GM18508 (cell line): Measurements from ENCODE around the gene KLRD1.
"Not testable (repeated sequence)": the region's sequence is repeated elsewhere in the genome, so short reads cannot be mapped to it uniquely, and the experiment has no call there.

ENCODE experiments used
- ATAC-seq: cut with Tn5 transposase; IDR thresholded peaks from one replicate; pipeline ENCODE4 v1.9.1; 2021; ENCODE audit warnings: moderate number of reproducible peaks; ENCODE audit not compliant: insufficient read depth, unreplicated experiment

The KLRD1 gene

DNA sequence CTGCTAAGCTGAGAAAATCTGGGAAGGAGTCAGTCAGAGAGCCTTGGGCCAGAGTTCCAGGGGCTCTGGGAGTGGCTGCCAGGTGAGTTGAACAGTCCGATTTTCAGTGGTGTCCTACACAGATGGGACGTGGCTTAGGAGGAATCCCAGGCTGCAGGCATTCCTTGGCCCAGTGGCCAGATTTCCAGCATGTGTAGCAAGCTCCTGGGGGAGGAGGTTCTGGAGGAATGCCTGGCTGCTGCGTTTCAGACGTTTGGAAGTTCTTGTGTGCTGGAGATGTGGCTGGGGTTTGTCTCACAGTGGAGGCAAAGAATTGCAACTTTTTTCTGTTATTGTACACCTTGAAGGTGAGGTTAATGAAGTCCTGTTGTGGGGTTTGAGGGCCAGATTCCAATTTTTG is 28.5 kb downstream of the KLRD1 start:
- not testable (repeated sequence) for ATAC-seq

DNA sequence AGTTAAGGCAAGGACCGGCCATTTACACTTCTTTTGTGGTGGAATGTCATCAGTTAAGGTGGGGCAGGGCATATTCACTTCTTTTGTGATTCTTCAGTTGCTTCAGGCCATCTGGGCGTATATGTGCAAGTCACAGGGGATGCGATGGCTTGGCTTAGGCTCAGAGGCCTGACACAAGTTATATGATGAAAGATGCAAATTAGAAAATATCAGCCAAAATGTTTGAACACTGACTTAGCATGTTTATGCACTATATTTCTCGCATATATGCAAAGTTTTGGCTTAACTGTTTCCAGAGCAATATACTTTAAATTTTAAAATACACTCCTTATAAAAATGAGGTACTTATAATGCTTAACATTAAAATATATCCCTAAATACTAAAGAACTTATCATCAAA is 30.8 kb downstream of the KLRD1 start:
- not testable (repeated sequence) for ATAC-seq

DNA sequence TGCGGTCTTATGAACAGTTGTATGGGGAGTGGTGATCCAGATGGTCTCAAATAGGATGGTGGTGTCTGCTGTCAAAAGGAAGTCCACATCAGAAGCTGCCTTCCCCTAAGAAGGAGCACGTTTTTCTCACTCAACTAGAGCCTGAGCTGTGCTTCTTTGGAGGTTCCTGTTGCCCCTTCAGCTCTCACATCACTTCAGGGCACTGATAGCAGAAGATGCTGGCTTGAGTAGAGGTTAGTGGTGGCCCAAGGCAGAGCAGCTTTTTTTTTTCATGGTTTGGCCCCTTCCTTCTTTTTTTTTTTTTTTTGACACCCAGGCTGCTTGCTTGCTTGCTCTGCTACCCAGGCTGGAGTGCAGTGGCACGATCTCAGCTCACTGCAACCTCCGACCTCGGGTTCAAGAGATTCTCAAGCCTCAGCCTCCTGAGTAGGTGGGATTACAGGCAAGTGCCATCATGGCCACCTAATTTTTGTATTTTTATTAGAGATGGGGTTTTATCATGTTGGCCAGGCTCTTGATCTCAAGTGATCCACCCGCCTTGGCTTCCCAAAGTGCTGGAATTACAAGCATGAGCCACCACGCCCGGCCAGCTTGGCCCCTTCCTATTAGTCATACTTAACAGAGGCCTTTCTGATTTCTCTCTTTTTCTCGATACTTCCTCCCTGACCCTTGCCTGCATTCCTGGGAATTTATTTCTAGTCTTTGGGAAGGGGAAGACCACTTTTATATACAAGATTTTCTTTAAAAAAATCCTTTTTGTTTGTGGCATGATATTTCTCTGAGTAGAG is 31.6 kb downstream of the KLRD1 start:
- ATAC-seq, result no peak

DNA sequence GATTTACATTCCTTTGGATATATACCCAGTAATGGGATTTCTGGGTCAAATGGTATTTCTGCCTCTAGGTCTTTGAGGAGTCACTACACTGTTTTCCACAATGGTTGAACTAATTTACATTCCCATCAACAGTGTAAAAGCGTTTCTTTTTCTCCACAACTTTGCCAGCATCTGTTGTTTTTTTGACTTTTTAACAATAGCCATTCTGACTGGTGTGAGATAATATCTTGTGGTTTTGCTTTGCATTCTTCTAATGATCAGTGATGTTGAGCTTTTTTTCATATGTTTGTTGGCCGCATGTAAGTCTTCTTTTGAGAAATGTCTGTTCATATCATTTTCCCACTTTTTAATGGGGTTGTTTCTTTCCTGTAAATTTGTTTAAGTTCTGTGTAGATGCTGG is 33.3 kb downstream of the KLRD1 start:
- not testable (repeated sequence) for ATAC-seq

GRCh38 chr12:10341892-10342509 is 34.3 kb downstream of the KLRD1 start:
- ATAC-seq, result no peak

DNA sequence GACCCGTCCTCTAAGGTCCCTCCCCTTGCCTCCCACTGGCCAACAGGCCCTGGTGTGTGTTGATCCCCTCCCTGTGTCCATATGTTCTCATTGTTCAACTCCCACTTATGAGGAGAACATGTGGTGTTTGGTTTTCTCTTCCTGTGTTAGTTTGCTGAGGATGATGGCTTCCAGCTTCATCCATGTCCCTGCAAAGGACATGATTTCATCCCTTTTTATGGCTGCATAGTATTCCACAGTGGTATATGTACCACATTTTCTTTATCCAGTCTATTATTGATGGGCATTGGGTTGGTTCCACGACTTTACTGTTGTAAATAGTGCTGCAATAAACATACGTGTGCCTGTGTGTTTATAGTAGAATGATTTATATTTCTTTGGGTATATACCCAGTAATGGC is 43.8 kb downstream of the KLRD1 start:
- ATAC-seq, result not testable (repeated sequence)

DNA sequence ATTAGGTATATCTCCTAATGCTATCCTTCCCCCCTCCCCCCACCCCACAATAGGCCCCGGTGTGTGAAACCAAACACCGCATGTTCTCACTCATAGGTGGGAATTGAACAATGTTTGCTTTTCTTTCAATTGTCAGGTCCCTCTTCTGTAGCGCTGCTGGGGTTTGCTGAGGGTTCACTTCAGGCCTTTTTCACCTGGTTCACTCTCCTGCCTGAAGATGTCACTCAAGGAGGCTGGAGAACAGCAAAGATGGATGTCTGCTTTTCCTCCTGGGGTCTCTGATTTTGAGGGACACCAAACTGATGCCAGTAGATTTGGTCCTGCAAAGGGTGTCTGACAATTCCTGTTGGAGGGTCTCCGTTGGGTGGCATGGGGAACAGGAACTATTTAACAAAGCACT is 46.4 kb downstream of the KLRD1 start:
- ATAC-seq, result no peak

DNA sequence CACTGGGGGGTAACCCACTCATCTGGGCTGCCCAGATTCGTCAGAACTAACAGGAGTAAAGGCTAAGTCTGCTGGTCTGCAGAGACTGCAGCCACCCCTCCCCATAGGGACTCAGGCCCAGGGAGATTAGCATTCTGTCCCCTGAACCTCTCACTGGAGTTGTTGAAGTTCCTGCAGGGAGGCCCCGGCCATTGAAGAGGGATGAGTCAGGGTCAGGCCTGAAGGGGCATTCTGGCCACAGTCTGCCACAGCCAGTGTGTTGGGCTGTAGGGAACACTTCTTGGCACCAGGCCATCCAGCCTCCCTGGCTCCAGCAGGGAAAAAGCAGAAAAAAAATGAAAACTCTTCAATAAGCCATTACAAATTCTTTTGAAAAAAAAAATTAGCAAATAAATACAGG is 46.8 kb downstream of the KLRD1 start:
- ATAC-seq, result no peak

DNA sequence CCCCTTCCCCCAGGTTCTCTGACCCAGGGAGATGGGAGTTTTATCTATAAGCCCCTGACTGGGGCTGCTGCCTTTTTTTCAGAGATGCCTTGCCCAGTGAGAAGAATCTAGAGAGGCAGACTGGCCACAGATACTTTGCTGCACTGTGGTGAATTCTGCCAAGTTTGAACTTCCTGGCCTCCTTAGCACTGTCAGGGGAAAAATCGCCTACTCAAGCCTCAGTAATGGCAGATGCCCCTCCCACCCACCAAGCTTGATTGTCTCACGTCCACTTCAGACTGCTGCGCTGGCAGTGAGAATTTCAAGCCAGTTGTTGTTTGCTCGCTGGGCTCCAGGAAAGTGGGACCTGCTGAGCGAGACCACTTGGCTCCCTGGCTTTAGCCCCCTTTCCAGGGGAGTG is 50.5 kb downstream of the KLRD1 start:
- ATAC-seq, result no peak

GRCh38 chr12:10358969-10359368 is 51.3 kb downstream of the KLRD1 start:
- no peak for ATAC-seq

DNA sequence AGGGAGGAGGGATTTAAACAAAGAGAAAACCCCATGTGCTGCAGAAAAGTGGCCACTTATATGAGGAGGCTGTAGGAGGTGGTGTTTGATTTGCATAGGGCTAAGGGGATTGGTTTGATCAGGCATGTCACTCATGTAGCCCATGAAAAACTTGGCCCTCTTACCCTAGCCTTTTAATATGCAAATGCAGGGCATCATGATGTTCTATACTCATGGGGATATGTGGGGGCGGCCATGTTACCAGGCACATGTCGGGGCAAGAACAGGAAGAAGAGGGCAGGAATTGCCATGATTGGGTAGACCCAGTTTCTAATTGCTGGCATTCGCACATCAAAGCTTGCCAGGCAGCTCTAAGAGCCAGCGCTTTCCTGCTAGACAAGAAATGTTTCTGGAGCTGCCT is 53.4 kb downstream of the KLRD1 start:
- no peak for ATAC-seq

DNA sequence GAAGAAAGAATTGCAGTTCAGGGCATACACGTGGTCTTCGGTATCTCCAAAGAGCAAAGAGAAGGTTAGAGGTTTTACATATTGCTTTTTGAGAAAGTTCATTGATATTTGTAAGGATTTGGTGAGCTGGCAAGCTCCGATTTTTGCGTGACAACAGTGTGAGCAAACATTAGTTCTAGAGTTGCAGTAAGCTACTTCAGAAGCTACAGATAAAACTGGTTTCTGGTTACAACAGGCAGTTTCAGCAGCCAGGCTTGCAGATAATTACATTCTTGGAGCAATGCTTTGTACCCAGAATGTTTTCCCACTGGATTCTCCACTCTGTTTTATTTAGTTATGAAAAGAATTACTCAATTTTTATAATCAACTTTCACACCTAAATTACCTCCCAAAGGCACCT is 54.0 kb downstream of the KLRD1 start:
- no peak for ATAC-seq

GRCh38 chr12:10362325-10362724 is 54.7 kb downstream of the KLRD1 start:
- ATAC-seq, result no peak

DNA sequence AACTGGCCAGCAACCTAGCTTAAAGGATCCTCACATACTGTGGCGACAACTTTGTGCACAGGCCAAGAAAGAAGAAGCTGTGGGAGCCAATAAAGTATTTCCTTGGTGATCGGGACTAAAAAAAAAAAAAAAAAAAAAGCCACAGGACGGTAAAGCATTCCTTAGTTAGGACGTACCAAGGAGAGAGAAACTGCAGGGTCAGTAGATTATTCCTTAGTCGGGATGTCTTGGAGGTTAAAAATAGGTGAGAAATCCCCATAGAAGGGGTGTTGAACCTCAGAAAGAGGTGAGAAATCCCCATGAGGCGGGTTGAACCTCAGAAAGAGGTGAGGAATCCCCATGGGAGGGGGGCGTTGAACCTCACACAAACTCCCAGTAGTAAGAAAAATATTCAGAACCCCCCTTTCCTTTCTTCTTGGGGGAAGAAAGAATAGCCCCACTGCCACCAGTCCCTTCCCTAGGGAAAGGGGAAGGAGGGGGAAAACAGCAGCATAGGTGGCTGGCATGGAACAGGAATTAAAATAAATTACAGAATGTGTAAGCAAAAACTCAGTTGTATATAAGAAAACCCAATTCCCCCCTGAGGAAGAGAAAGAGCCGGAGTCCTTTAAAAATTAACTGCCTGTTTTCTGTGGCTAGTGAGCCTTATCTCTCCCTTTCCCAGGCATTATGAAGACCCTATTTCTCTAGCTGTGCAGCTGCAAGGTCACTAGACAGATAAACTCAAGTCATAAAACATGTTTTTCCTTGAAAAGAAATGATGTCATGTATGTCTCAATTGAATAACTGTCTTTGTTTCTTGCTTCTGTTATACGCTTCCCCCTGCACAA is 55.4 kb downstream of the KLRD1 start:
- ATAC-seq, result no peak

DNA sequence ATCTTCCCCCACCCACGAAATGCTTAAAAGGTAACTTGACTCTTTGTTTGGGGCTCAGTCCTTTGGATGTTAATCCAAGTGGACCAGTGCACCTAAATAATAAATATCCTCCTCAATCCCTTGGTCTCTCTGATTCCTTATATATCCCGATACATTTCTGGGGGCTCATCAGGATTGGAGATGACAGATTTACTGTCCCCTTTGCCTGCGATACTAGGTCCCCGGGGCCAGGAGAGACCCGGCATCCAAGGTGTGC is 55.9 kb downstream of the KLRD1 start:
- ATAC-seq, result no peak

DNA sequence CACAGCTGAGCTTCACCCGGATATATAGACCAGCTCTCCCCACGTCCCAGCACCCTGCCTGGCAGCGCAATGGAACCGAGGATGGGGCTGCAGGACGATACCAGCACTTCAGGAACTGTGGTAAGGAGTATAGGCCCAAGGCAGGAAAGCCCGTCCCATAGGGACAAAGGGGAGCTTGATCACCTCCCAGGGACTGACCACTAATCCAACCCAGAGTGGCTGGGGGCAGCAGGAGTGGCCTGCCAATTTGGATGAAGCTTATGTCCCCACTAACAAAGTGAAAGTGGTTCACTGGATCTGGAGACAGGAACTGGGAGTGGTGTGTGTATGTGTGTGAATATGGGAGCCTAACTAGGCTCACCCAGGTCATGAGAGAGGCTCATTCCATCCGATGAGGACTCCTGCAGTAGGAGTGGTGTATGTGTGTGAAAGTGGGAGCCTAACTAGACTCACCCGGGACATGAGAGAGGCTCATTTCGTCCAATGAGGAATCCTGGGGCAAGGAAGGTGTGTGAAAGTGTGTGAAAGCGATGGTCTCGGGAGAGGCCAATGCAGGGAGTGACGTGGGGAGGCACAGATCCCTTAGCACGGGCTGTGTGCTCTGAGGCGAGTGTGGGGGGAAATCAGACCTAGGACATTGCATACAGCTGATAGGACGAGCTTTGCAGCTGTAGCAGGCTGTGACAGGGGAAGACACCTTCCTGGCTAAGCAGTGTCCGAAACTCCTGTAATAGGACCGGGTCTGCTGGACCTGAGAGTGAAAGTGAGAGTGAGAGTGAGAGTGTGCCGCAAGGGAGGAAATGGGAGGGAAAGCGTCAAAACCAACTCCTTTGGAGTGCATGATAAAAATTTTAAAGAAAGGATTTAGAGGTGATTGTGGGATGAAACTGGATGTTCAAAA is 56.5 kb downstream of the KLRD1 start:
- peak; percentile 88 for ATAC-seq

GRCh38 chr12:10364815-10365622 is 57.3 kb downstream of the KLRD1 start:
- peak; percentile 35 for ATAC-seq

DNA sequence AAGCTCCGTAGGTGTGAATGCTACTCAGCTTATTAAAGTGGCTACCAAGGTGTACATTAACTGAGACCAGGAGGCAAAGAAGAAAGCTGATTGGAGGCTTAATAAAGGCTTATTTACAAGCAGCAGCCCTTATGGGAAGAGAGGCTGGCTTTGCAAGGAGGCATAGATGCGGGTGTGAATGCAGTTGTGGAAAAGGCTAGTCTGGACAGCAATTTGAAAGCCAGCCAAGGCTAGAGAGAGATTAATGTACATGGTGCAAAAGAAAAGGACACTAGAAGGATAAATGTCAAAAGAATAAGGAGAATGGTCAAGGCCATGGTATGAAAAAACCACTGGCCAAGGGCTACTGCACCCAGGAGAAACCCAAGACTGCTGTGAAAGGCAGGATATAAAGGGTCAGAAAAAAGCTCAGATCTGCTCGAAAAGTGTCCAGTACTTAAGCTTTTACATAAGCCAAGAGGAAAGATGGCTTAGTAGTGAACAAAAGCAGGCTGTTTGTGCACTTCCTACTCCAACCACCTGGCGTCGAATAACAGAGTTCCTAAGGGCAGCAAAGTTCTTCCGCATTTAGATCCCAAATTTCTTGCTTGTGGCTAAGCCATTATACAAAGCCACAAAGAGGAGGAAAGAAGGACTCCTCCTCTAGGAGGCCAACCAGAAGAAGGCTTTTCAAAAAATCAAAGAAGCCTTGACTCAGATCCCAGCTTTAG is 58.2 kb downstream of the KLRD1 start:
- ATAC-seq, result no peak

DNA sequence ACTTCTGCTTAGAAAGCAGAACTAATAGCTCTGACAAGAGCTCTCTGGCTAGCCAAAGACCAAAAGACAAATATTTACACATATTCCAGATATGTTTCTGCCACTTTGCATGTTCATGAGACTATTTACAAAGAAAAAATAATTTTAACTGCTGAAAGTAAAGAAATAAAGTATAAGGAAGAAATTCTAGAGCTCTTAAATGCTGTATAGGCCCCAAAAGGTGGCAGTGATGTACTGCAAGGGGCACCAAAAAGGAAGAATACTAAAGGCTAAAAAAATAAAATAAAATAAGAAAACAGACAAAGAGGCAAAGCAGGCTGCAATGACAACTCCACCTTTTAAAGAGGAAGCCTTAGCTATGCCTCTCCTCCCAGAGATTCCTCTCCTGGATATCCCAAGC is 59.2 kb downstream of the KLRD1 start:
- ATAC-seq, result no peak
